CD4-positive, alpha-beta T cell (primary cell): Measurements from ENCODE around the gene PDPK1. TPM values are rescaled to one million over a fixed set of nuclear protein-coding genes. Genes with fewer than 3 reads are reported as not detected.

ENCODE experiments used
- microRNA-seq: library from miRNA; unstranded; fragments of <30 nt; microRNA quantifications from one replicate; pipeline ENCODE4 v1.2.0, GENCODE V29; 2021; ENCODE audit warnings: borderline microRNAs expressed, borderline replicate concordance
- total RNA-seq, 174 experiments: library from RNA in 2 of 174; stranded (reverse) in 2 of 174; gene quantifications; one replicate each; pipeline ENCODE4 v1.2.3 and lab custom pipeline; 2021 to 2026

The PDPK1 gene
- total RNA-seq, 2 experiments from 2014 or later = 46.1 to 51.1 TPM

Small RNA genes lying within 50 kb of the gene (microRNA-seq; reads per million reads assigned to microRNA genes)
- gene MIR3178 = 0.61 reads per million

Other genes with a start within 250 kb of the PDPK1 start
- gene ABCA3, start 197.3 kb upstream of the PDPK1 start, total RNA-seq = 1 to 10 TPM; 7.0 to 7.7 TPM
- gene CCNF, start 108.6 kb upstream of the PDPK1 start, total RNA-seq = 1 to 10 TPM in 1 of 2 experiments, under 1 TPM in 1; 0.81 to 1.3 TPM
- under 1 TPM; 0.17 to 0.27 TPM for gene TEDC2, start 77.9 kb upstream of the PDPK1 start, total RNA-seq
- not detected for gene NTN3, start 66.7 kb upstream of the PDPK1 start, total RNA-seq
- gene TBC1D24, start 62.9 kb upstream of the PDPK1 start, total RNA-seq = 1 to 10 TPM; 1.2 to 2.1 TPM
- 100 to 1,000 TPM; 224 to 234 TPM for gene ATP6V0C, start 24.1 kb upstream of the PDPK1 start, total RNA-seq
- 100 to 1,000 TPM; 171 to 177 TPM for gene AMDHD2, start 17.6 kb upstream of the PDPK1 start, total RNA-seq
- 1 to 10 TPM; 1.0 to 1.8 TPM for gene CEMP1, start 6.6 kb upstream of the PDPK1 start, total RNA-seq
- gene KCTD5, start 144.5 kb downstream of the PDPK1 start, total RNA-seq = 10 to 100 TPM; 20.6 to 22.6 TPM
- gene PRSS27, start 182.2 kb downstream of the PDPK1 start, total RNA-seq = under 1 TPM; 0.28 to 0.44 TPM
- 1,000 to 10,000 TPM; 1,187 to 1,199 TPM for gene SRRM2, start 214.6 kb downstream of the PDPK1 start, total RNA-seq
- gene ELOB, start 239.3 kb downstream of the PDPK1 start, total RNA-seq = 100 to 1,000 TPM; 102 to 103 TPM
- gene PRSS33, start 249.5 kb downstream of the PDPK1 start, total RNA-seq = not detected